ENCODE measurements around the gene DNAJB5. TPM values are rescaled to one million over a fixed set of nuclear protein-coding genes. Genes with fewer than 3 reads are reported as not detected.
"Not testable (repeated sequence)": the region's sequence is repeated elsewhere in the genome, so short reads cannot be mapped to it uniquely, and the experiment has no call there.

DNAJB5 gene
- total RNA-seq, 2 donors from 2014 or later = 1.6 to 8.5 TPM

DNA sequence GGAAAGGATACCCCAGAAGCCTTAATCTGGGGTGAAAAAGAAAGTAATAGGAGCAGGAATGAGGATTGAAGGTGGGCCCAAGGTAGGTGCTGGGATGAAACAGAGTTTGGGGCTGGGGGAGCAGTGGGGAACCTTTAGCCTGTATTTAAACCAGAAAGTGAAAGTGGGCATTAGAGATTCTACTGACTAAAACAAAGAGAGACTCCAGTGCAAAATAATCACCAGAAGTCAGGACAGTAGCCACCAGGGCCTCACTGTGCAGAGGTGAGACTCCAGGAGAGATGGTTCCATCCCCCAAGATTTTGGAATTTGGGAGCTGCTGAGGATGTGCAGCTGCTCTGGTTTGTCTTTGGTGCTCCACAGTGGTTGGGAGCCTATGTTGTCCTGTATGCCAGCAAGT is 13.1 kb downstream of the DNAJB5 start:
- no peaks in the 10 kb centered on the region for H3K9me3 ChIP-seq
- H3K27me3 ChIP-seq = no peaks in the 10 kb centered on the region
- H3K4me1 ChIP-seq = no peaks in the 10 kb centered on the region
- TF ChIP-seq, protein P1, sequence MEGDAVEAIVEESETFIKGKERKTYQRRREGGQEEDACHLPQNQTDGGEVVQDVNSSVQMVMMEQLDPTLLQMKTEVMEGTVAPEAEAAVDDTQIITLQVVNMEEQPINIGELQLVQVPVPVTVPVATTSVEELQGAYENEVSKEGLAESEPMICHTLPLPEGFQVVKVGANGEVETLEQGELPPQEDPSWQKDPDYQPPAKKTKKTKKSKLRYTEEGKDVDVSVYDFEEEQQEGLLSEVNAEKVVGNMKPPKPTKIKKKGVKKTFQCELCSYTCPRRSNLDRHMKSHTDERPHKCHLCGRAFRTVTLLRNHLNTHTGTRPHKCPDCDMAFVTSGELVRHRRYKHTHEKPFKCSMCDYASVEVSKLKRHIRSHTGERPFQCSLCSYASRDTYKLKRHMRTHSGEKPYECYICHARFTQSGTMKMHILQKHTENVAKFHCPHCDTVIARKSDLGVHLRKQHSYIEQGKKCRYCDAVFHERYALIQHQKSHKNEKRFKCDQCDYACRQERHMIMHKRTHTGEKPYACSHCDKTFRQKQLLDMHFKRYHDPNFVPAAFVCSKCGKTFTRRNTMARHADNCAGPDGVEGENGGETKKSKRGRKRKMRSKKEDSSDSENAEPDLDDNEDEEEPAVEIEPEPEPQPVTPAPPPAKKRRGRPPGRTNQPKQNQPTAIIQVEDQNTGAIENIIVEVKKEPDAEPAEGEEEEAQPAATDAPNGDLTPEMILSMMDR (IDR thresholded peaks at IDR 0.05) = no peak
- no peak for DNase-seq
- intact Hi-C loops (cut with DNase I) = no loop called here
- H3K36me3 ChIP-seq = no peaks in the 10 kb centered on the region
- no peak overlapping the region for H3K4me3 ChIP-seq
- no peak overlapping the region for H3K9ac ChIP-seq (ENCODE audit: low read depth in 2 of 2, low read length in 2 of 2)
- no peak overlapping the region for H3K27ac ChIP-seq

DNA sequence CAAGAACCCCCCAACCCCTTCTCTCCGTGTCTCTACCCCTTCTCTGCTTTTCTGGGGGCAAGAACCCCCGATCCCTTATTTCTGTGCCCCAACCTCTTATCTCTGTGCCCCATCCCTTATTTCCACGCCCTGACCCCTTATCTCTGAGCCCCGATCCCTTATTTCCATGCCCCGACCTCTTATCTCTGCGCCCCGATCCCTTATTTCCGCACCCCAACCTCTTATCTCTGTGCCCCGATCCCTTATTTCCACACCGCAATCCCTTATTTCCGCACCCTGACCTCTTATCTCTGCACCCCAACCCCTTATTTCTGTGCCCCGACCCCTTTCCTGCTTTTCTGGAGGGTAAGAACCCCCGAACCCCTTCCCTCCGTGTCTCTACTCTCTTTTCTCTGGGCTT is 14.8 kb downstream of the DNAJB5 start:
- DNase-seq; H3K27ac ChIP-seq; H3K4me1 ChIP-seq; H3K36me3 ChIP-seq; H3K9me3 ChIP-seq; H3K4me3 ChIP-seq; H3K27me3 ChIP-seq; H3K9ac ChIP-seq (ENCODE audit: low read depth in 2 of 2, low read length in 2 of 2); intact Hi-C loops (cut with DNase I): not testable (repeated sequence)

DNA sequence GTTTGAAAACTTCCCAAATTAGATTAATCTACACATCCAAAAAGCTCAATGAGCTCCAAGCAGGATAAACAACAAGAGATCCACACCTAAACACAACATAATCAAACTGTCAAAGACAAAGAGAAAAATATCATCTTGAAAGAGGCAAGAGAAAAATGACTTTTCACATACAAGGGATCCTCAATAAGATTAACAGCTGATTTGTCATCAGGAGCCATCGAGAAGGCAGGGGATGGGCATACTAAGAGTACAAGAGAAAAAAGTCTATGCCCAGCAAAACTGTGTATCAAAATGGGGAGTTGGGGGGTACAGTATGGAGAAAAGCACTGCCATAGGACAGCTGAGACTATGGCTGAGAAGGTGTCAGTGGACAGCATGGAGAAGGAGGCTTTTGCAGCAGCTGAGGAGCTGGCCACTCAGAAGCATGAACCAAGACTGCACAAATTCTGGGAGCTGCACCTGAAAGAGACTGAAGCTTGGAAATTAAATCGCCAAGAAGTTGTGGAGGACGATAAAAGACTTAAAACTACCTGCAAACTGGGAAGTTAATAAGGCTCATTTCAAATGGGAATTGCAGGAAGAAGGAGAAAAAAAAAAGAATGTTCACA is 20.9 kb downstream of the DNAJB5 start:
- no peaks in the 10 kb centered on the region for H3K9me3 ChIP-seq
- no peak overlapping the region for H3K4me3 ChIP-seq
- DNase-seq = no peak
- H3K36me3 ChIP-seq = no peaks in the 10 kb centered on the region
- intact Hi-C loops (cut with DNase I) = no loop called here
- H3K27ac ChIP-seq = no peak overlapping the region
- H3K27me3 ChIP-seq = no peaks in the 10 kb centered on the region
- H3K4me1 ChIP-seq = no peaks in the 10 kb centered on the region
- TF ChIP-seq, protein P1 (IDR thresholded peaks at IDR 0.05) = no peak
- no peak overlapping the region for H3K9ac ChIP-seq (ENCODE audit: low read depth in 2 of 2, low read length in 2 of 2)

DNA sequence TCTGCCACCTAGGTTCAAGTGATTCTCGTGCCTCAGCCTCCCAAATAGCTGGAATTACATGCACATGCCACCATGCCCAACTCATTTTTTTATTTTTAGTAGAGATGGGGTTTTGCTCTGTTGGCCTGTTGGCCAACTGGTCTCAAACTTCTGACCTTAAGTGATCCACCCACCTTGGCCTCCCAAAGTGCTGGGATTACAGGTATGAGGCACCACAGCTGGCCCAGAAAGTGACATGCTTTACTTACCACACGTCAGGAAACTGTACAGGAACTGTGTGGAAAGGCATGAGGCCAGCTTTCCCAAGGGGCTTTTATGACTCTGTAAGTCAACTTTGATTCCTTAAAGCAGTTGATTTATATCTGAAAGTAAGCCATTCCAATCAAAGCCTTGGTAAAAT is 25.0 kb downstream of the DNAJB5 start:
- no peak overlapping the region for H3K4me3 ChIP-seq
- TF ChIP-seq, protein P1 (IDR thresholded peaks at IDR 0.05) = no peak
- no peak overlapping the region for H3K27ac ChIP-seq
- no peak overlapping the region for H3K9ac ChIP-seq (ENCODE audit: low read depth in 2 of 2, low read length in 2 of 2)
- intact Hi-C loops (cut with DNase I) = no loop called here
- no peaks in the 10 kb centered on the region for H3K9me3 ChIP-seq
- H3K27me3 ChIP-seq = no peaks in the 10 kb centered on the region
- H3K4me1 ChIP-seq = no peaks in the 10 kb centered on the region
- H3K36me3 ChIP-seq = no peaks in the 10 kb centered on the region
- DNase-seq = no peak

DNA sequence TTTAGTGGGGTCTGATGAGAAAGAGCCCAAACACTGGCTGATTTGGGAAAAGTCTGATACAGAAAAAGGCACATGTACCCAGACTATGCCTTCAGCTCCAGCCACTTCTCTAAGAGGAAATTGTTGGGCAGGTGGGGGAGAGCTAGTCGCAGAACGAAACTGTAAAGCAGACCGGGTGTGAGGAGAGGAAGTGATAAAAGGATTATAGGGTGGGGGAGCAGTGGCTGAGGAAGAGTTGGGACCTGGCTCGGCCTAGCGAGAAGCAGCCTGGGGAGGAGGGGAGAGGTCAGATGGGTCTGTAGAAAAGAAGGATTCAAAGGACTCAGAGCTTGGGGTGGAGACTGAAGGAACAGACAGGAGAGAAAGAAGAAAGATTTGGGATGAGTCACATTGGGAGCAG is 33.9 kb downstream of the DNAJB5 start:
- H3K4me1 ChIP-seq; H3K27ac ChIP-seq; H3K36me3 ChIP-seq; intact Hi-C loops (cut with DNase I); DNase-seq; H3K9ac ChIP-seq (ENCODE audit: low read depth in 2 of 2, low read length in 2 of 2); H3K4me3 ChIP-seq; H3K9me3 ChIP-seq; H3K27me3 ChIP-seq: not testable (repeated sequence)

DNA sequence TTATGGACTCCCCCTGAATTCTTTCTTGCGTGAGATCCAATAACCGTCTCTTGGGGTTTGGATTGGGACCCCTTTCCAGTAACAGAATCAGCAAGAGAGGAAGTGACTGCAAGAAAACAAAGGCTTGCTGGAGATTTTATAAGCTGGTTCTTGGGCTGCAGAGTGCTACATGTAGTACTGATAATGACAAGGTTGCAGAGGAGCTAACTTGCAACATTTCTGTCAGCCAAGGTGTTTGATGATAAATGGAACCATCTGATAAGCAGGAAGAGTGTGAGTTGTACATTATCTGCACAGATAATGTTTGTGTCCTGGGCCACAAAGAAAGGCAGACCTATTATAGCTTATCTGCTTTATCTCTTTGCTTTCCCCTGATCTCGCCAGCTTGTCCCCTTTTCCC is 37.1 kb downstream of the DNAJB5 start:
- DNase-seq = no peak
- Histone ChIP-seq H3K9me3 (no peaks in the 10 kb centered on the region), H3K4me3 (no peak overlapping the region), H3K9ac (ENCODE audit: low read depth in 2 of 2, low read length in 2 of 2) (no peak overlapping the region), H3K4me1 (no peaks in the 10 kb centered on the region), H3K27ac (no peak overlapping the region), H3K36me3 (no peaks in the 10 kb centered on the region), H3K27me3 (no peaks in the 10 kb centered on the region)
- intact Hi-C loops (cut with DNase I) = no loop called here
- TF ChIP-seq, protein P1 (IDR thresholded peaks at IDR 0.05) = no peak

All from colonic mucosa (tissue), 4 donors.